Fibroblast of lung (primary cell): ENCODE results near the gene NT5DC4. TPM values are rescaled to one million over a fixed set of nuclear protein-coding genes. Genes with fewer than 3 reads are reported as not detected.

ENCODE experiments used
- DNase-seq, 2 donors: peaks; one replicate each; pipeline versions ENCODE4 v3.0.0 to v3.0.0-alpha.2; 2010; ENCODE audit warnings: low read depth in 2 of 2
- H2AFZ ChIP-seq: 2 replicates; pipeline ENCODE4 v1.5.1; 2012; ENCODE audit warnings: low read length, control low read depth, inconsistent platforms
- H3K27ac ChIP-seq: 2 replicates; pipeline ENCODE4 v1.5.1; 2011; ENCODE audit warnings: low read length, control low read depth; ENCODE audit not compliant: insufficient read depth
- H3K27me3 ChIP-seq: 2 replicates; pipeline ENCODE4 v1.5.1; 2011; ENCODE audit warnings: mild to moderate bottlenecking, low read length; ENCODE audit not compliant: control insufficient read depth, insufficient read depth
- H3K36me3 ChIP-seq: 2 replicates; pipeline ENCODE4 v1.5.1; 2011; ENCODE audit warnings: low read length; ENCODE audit not compliant: control insufficient read depth, insufficient read depth
- H3K4me1 ChIP-seq: 2 replicates; pipeline ENCODE4 v1.5.1; 2011; ENCODE audit warnings: low read length; ENCODE audit not compliant: control insufficient read depth, insufficient read depth; ENCODE audit errors: extremely low read depth
- H3K4me2 ChIP-seq: 2 replicates; pipeline ENCODE4 v1.5.1; 2011; ENCODE audit warnings: low read length, control low read depth; ENCODE audit not compliant: insufficient read depth; ENCODE audit errors: extremely low read depth
- H3K4me3 ChIP-seq, 4 experiments: fragments of 200-600 bp in 1 of 4; sonication (generic) in 1 of 4; replicated peaks in 1 of 4; 2 replicates each; pipeline ENCODE4 v1.5.1; 2011 to 2016; ENCODE audit warnings: low read length in 4 of 4, low read depth in 3 of 4, mild to moderate bottlenecking in 3 of 4, control low read depth in 2 of 4, inconsistent platforms in 1 of 4, mixed read lengths in 1 of 4; ENCODE audit not compliant: insufficient read depth in 1 of 4; ENCODE audit errors: control extremely low read depth in 1 of 4
- H3K79me2 ChIP-seq: 2 replicates; pipeline ENCODE4 v1.5.1; 2012; ENCODE audit warnings: mild to moderate bottlenecking, low read length, inconsistent platforms; ENCODE audit not compliant: control insufficient read depth, insufficient read depth
- H3K9ac ChIP-seq: 2 replicates; pipeline ENCODE4 v1.5.1; 2011; ENCODE audit warnings: mild to moderate bottlenecking, low read length, control low read depth; ENCODE audit not compliant: insufficient read depth
- H3K9me3 ChIP-seq: 2 replicates; pipeline ENCODE4 v1.5.1; 2012; ENCODE audit warnings: low read depth, low read length; ENCODE audit not compliant: control insufficient read depth, insufficient read depth
- H4K20me1 ChIP-seq: 2 replicates; pipeline ENCODE4 v1.5.1; 2011; ENCODE audit warnings: low read length; ENCODE audit not compliant: control insufficient read depth, insufficient read depth; ENCODE audit errors: extremely low read depth
- CTCF ChIP-seq, 2 donors: IDR thresholded peaks in 1 of 2; conservative IDR thresholded peaks in 1 of 2; 1 replicate in 1 of 2; 2 replicates in 1 of 2; pipeline ENCODE4 v1.5.1; 2011 to 2012; ENCODE audit warnings: low read length in 2 of 2, control low read depth in 1 of 2, inconsistent platforms in 1 of 2, low read depth in 1 of 2, mild to moderate bottlenecking in 1 of 2
- EZH2 ChIP-seq: IDR thresholded peaks from 2 replicates; pipeline ENCODE4 v1.5.1; 2012; ENCODE audit warnings: low read length, control low read depth, mild to moderate bottlenecking; ENCODE audit errors: missing control alignments
- polyA plus RNA-seq, 2 donors: library from polyadenylated mRNA; depleted of rRNA in 1 of 2; stranded (reverse) in 1 of 2; unstranded in 1 of 2; fragments of >200 nt; gene quantifications; 2 replicates each; pipeline ENCODE4 v1.2.1, GENCODE V29; 2011 to 2012; ENCODE audit warnings: missing spikeins in 1 of 2
- total RNA-seq: library from RNA; depleted of rRNA; stranded (reverse); fragments of >200 nt; gene quantifications from 2 replicates; pipeline ENCODE4 v1.2.1, GENCODE V29; 2014

NT5DC4 gene
- total and polyA plus RNA-seq, 2 donors (not counting 1 experiment from before 2014, with no cell fraction given): not detected

- no peak overlapping the region for H3K9ac ChIP-seq
- no peaks in the 10 kb centered on the region for H3K9me3 ChIP-seq
- DNase-seq: no peak
- no peaks in the 10 kb centered on the region for H4K20me1 ChIP-seq
- H3K27ac ChIP-seq: no peak overlapping the region
- no peaks in the 10 kb centered on the region for H3K79me2 ChIP-seq
- no peak overlapping the region for H3K4me2 ChIP-seq
- peaks cover 17% of the 10 kb centered on the region for H3K4me1 ChIP-seq
- H3K36me3 ChIP-seq: no peaks in the 10 kb centered on the region
- no peaks in the 10 kb centered on the region for H3K27me3 ChIP-seq
- no peak overlapping the region for H2AFZ ChIP-seq
- TF ChIP-seq CTCF (conservative IDR thresholded peaks at IDR 0.05 in 1 of 2, IDR thresholded peaks at IDR 0.05 in 1 of 2; ENCODE audit: low read depth in 1 of 2, low read length in 2 of 2) (no peak), EZH2 (no peak)
- no peak overlapping the region for H3K4me3 ChIP-seq
Measured at GRCh38 chr2:112688086-112688880, 32.5 kb upstream of the NT5DC4 start.

GRCh38 chr2:112690853-112691401, 29.9 kb upstream of the NT5DC4 start:
- DNase-seq: peak; percentile 48 to 58
- Histone ChIP-seq H3K27ac (peak overlapping the region; percentile 29), H3K4me3 (no peak overlapping the region), H4K20me1 (no peaks in the 10 kb centered on the region), H3K4me1 (peaks cover 17% of the 10 kb centered on the region), H3K36me3 (no peaks in the 10 kb centered on the region), H3K27me3 (no peaks in the 10 kb centered on the region), H3K9me3 (no peaks in the 10 kb centered on the region), H2AFZ (peak overlapping the region; percentile 16), H3K79me2 (no peaks in the 10 kb centered on the region), H3K4me2 (no peak overlapping the region), H3K9ac (no peak overlapping the region)
- TF ChIP-seq EZH2 (no peak), CTCF (conservative IDR thresholded peaks at IDR 0.05 in 1 of 2, IDR thresholded peaks at IDR 0.05 in 1 of 2; ENCODE audit: low read depth in 1 of 2, low read length in 2 of 2) (peak; percentile 32 to 53)

- no peak overlapping the region for H3K9ac ChIP-seq
- H4K20me1 ChIP-seq: no peaks in the 10 kb centered on the region
- DNase-seq: peak in 1 of 2 donors; percentile 36
- H3K4me3 ChIP-seq: no peak overlapping the region
- H3K9me3 ChIP-seq: no peaks in the 10 kb centered on the region
- no peak for TF ChIP-seq EZH2
- no peak for TF ChIP-seq CTCF (conservative IDR thresholded peaks at IDR 0.05 in 1 of 2, IDR thresholded peaks at IDR 0.05 in 1 of 2; ENCODE audit: low read depth in 1 of 2, low read length in 2 of 2)
- H3K27ac ChIP-seq: peak overlapping the region; percentile 98
- no peaks in the 10 kb centered on the region for H3K36me3 ChIP-seq
- H3K4me2 ChIP-seq: peak overlapping the region; percentile 33
- no peak overlapping the region for H2AFZ ChIP-seq
- H3K4me1 ChIP-seq: peaks cover 17% of the 10 kb centered on the region
- H3K27me3 ChIP-seq: no peaks in the 10 kb centered on the region
- H3K79me2 ChIP-seq: no peaks in the 10 kb centered on the region
Measured at GRCh38 chr2:112691881-112692281, 28.9 kb upstream of the NT5DC4 start.
